RKO (cell line): ENCODE data around the gene BHLHA15.

Experiments used
- DNase-seq: peaks from one replicate; pipeline ENCODE4 v3.0.0-alpha.2; 2016; ENCODE audit warnings: low spot score

The BHLHA15 gene

DNA sequence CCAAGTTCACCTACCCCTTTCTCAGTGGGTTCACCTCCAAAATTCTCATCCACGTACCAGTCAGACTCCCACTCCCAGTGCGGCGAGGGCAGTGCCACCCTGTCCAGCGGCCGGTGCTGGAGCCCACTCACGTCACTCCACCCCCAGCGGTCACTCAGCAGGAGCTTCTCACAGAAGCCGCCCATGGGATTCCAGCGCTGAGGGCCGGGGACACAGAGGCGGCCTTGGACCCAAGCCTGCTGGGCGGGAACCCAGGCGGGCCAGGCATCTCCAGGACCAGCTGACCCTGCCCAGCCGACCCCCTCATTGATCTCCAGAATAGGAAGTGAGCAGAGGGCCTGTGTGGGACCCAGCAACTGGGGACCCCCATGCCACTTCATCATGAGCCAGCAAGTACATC lies 33.6 kb downstream of the BHLHA15 start:
- DNase-seq = no peak

DNA sequence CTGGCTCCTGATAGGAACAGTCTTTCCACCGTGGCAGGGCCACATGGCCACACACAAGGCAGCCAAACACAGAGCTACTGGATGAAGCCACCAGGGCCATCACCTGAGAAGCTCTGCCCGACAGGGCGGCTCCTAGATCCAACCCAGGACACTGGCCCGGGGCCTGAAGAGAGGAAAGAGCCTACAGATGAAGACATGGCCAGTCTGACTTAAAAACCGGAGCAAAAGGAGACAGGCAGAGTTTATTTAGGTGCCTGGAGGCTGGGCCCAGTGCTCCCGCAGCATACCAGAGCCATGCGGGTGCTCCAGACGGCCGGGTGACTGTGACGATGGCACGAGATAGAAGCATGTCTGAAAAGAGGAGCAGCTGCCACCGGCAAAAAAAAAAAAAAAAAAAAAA lies 36.9 kb downstream of the BHLHA15 start:
- DNase-seq = no peak

DNA sequence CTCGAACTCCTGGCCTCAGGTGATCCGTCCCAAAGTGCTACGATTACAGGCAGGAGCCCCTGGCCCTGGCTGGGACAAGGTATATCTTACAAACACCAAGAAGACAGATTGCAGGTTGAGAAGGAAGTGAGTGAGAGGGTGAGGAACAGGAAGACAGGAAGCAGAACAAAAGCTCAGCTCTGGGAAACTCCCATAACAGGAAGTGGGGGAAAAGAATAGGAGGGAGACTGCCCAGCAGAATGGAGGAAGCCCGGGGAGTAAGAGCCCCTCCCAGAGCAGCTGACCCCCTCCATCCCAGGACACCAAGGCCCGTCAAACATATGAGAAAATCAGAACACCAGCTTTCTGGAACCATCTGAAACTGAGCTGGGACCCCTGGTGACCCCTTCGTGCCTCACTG lies 37.9 kb downstream of the BHLHA15 start:
- no peak for DNase-seq

DNA sequence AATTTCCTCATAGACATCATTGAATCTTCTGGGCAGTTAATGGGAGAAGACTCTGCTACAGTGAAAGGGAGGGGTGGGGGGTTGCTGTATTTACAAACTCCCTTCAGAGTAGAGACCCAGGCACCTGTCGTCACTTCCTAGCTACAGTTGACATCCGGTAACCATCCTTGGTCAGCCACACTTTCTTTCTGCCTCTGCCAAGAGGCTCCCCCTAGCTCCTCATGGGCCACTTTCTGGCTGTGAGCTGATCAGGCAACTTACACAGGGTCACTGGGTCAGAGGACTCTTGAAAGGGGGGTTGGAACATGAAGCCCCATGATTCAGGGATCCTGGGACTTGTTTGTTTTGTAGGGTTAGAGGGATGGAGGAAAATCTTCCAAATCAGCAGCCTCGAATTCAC lies 39.5 kb downstream of the BHLHA15 start:
- no peak for DNase-seq

DNA sequence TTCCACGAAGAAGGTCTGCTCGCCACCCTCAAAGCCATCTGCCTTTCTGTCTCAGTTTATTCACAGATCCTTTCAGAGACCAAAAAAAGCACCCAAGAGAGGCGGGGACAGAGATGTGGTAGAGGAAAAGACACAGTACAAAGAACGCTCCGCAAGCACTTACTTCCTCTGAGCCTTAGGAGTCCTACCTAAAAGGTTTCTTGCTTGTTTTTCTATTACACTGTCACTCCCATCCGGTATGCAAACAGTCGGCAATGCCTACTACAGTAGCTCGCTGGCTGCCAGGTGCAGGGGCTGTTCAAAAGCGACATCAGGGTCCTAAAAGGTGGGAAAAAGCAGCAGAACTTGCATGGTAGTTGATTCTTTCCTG lies 40.0 kb downstream of the BHLHA15 start:
- DNase-seq = no peak

DNA sequence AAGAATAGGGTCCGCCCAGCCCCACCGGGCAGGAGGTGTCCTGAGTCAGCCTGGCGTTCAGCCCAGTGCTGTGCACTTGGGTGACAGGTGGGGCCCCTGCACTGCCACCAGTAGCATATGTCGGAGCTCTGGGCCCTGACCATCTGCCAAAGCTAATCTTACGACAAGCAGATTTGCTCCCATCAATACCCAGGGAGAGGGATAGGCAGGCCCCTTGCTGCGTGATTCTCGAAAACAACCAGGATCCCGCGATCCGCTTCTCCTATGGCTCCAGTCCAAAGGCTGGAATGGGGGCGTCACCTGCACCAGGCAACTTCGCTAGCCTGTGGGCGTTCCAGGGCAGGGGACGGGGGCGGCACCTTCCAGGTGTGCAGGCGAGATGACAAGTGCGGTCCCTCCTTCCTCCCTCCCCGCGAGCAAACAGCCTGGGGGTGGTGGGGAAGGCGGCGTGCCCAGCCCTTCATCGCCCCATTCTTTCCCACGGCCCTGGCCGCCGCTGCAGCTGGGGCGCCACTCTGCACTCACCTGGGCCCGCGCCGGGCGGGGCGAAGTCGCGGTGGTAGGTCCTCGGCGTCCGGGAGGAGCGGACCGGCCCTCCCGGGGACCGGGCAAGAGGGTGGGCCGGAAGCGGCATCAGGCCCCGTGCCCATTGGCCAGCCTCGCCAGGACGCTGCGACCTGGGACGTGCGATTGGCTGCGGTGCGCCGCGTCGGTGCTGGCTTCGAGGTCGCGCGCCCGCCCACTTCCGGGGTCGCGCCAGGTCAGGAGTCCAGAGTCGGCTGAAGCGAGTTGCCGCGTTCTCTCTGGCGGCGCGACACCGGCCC lies 40.6 kb downstream of the BHLHA15 start, which contains the start of gene TECPR1:
TECPR1 (minus strand) TSS at position 632 of the 824 bp plus-strand sequence. CDS start 6,086 bp downstream, outside the sequence.
- DNase-seq = peak; percentile 96

DNA sequence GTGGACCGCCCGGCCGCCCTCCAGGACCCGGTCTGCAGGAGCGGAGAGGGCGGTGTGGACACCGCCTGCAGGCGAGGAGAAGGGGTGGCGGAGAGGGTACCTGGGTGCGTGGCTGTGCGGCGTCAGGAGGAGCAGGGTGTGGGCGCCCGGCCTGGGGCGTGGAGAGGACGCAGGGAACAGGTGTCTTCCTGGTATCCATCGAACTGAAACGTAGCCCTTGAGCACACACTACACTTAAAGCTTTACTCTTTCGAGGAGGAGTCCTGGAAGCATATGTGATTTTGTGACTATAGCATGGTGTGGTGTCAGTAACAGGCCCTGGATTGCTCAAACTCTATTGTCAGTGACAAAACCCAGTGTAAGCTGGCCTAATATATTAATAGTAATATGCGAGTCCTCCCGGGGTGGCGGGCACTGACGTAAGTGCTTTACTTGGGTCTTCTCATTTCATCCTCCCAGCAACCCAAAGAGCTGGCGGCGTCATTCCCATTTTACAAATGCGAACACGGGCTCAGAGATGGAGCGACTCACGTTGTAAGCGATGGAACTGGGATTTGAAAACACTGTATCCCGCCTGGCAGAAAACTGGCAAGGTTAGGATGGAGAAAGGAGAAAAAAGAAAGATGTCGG lies 41.3 kb downstream of the BHLHA15 start:
- peak; percentile 55 for DNase-seq

DNA sequence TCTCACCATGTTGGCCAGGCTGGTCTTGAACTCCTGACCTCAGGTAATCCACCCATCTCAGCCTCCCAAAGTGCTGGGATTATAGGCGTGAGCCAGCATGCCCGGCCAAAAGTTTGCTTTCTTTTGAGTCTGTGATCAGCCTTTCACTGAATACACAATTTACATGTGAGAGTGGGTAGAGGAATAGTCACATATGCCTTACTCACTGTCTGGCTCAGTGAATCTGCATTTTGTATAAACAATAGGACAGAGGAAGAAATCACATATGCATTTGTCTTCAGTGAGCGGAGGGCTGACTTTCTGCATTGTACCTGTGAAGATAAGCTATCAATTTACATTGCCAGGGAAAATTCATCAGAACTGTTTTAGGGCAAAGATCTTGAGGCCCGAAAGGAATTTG lies 43.3 kb downstream of the BHLHA15 start:
- DNase-seq = no peak

DNA sequence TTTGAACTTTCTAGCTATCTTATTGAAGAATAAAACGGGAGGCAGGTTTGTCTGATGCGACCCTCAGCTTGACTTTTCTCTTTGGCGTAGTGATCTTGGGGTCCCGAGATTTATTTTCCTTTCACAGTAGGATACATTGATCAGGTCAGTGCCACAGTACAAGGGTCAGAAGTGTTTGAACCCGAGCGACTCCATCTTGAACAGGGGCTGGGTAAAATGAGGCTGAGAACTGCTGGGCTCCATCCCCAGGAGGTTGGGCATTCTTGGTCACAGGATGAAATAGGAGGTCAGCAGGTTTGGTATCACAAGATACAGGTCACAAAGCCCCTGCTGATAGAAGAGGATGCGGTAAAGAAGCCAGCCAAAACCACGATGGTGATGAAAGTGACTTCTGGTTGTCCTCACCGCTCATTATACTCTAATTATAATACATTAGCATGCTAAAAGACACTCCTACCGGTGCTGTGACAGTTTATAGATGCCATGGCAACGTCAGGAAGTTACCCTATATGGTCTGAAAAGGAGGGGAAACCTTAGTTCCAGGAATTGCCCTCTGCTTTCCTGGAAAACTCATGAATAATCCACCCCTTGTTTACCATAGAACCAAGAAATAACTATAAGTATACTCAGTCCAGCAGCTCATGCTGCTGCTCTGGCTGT lies 43.8 kb downstream of the BHLHA15 start:
- no peak for DNase-seq

DNA sequence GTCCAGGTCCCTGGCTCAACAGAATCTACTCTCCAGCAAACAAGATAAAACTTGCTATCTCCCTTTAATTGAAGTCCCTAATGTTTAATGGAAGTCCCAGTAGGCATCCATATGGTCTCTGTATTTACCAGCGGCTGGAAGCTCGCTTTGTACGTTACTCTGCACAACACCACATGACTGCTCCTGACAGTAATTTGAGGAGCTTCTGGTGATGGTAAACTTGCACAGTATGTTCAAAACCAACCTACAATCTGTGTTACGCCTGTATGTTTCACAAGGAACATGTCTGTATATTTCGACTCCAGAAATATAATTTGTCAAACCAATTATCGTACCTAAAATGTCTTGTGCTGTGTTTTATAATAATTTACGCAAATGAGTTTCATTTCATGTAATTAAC lies 45.2 kb downstream of the BHLHA15 start:
- DNase-seq = no peak

DNA sequence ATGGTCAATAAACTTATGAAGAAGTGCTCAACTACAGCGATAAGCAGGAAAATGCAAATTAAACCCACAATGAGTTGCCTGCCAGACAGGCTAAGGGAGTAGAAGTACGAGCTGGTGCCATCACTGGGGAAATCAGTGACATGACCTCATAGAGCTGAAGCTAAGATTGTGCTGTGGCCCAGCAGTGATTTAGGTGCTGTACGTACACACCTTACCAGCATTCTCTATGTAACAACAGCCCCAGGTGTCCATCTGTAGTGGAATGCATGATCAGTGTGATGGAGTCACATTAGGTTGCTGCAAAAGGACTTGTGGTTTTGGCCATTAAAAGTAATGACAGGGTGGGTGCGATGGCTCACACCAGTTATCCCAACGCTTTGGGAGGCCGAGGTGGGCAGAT lies 46.5 kb downstream of the BHLHA15 start:
- DNase-seq = no peak
